HG02885 (cell line): ENCODE measurements around the gene TSHR.

Experiments
- ATAC-seq: cut with Tn5 transposase; IDR thresholded peaks from one replicate; pipeline ENCODE4 v1.9.1; 2021; ENCODE audit warnings: mild to moderate bottlenecking; ENCODE audit not compliant: unreplicated experiment, poor library complexity

Gene TSHR

GRCh38 chr14:81169267-81169666, 213.8 kb downstream of the TSHR start:
- ATAC-seq, result no peak

- peak; percentile 17 for ATAC-seq
These were observed 214.3 kb downstream of the TSHR start for GRCh38 chr14:81169711-81170103.

- ATAC-seq, result peak; percentile 93
These were observed 214.8 kb downstream of the TSHR start for GRCh38 chr14:81170104-81170828.

GRCh38 chr14:81170829-81171195, 215.4 kb downstream of the TSHR start:
- ATAC-seq, result no peak

- ATAC-seq, result peak; percentile 27
These were observed 216.9 kb downstream of the TSHR start for GRCh38 chr14:81172353-81172752.

- peak; percentile 33 for ATAC-seq
These were observed 217.5 kb downstream of the TSHR start for GRCh38 chr14:81172881-81173280.

GRCh38 chr14:81176241-81176640, 220.8 kb downstream of the TSHR start:
- no peak for ATAC-seq

- no peak for ATAC-seq
These were observed 221.8 kb downstream of the TSHR start for GRCh38 chr14:81177225-81177624.

- peak; percentile 63 for ATAC-seq
These were observed 222.6 kb downstream of the TSHR start for GRCh38 chr14:81178063-81178462.

GRCh38 chr14:81179631-81180030, 224.2 kb downstream of the TSHR start:
- no peak for ATAC-seq

GRCh38 chr14:81187832-81188522, 232.6 kb downstream of the TSHR start:
- peak; percentile 88 for ATAC-seq

- no peak for ATAC-seq
These were observed 237.2 kb downstream of the TSHR start for GRCh38 chr14:81192594-81192993.

GRCh38 chr14:81193924-81194633, 238.7 kb downstream of the TSHR start:
- peak; percentile 82 for ATAC-seq
